ENCODE results near the gene ELF5.

Gene ELF5

DNA sequence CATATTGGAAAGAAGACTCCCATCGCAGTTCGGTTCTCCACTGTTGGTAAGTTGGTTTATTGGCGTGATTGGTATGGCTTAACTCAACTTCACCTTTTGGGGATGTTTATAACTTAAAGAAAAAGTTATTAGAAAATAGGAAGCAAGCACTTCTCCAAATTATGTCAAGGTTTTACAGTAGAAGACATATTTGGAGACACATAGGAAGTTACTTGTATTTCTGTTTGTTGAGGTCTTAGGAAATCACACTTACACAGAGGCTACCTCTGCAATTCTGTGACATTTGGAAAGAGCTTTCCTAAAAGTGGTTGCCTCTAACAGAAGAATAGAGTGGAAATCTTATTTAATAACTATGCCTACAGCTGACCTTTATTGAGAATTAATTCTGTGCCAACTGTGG, 62.5 kb downstream of the ELF5 start:
- TF ChIP-seq, protein P1, sequence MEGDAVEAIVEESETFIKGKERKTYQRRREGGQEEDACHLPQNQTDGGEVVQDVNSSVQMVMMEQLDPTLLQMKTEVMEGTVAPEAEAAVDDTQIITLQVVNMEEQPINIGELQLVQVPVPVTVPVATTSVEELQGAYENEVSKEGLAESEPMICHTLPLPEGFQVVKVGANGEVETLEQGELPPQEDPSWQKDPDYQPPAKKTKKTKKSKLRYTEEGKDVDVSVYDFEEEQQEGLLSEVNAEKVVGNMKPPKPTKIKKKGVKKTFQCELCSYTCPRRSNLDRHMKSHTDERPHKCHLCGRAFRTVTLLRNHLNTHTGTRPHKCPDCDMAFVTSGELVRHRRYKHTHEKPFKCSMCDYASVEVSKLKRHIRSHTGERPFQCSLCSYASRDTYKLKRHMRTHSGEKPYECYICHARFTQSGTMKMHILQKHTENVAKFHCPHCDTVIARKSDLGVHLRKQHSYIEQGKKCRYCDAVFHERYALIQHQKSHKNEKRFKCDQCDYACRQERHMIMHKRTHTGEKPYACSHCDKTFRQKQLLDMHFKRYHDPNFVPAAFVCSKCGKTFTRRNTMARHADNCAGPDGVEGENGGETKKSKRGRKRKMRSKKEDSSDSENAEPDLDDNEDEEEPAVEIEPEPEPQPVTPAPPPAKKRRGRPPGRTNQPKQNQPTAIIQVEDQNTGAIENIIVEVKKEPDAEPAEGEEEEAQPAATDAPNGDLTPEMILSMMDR (IDR thresholded peaks at IDR 0.05; ENCODE audit: low read length, missing control alignments) = no peak
- DNase-seq (ENCODE audit: low read depth) = no peak
- H3K4me3 ChIP-seq (replicated peaks; ENCODE audit: low read depth, low read length) = no peak overlapping the region

DNA sequence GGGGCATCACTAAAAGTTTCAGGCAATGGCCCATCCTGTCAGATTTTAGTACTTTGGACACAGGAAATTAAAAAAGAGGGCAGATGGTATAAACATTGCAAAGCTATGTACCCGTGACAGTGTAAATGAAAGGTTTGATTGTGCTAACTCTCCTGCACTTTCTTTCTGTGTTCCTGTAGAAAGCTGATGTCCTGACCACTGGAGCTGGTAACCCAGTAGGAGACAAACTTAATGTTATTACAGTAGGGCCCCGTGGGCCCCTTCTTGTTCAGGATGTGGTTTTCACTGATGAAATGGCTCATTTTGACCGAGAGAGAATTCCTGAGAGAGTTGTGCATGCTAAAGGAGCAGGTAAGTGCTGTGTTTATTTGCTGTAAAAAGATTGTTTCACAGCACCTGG, 64.6 kb downstream of the ELF5 start:
- no peak overlapping the region for H3K4me3 ChIP-seq (replicated peaks; ENCODE audit: low read depth, low read length)
- TF ChIP-seq, protein P1 (IDR thresholded peaks at IDR 0.05; ENCODE audit: low read length, missing control alignments) = no peak
- DNase-seq (ENCODE audit: low read depth) = no peak

DNA sequence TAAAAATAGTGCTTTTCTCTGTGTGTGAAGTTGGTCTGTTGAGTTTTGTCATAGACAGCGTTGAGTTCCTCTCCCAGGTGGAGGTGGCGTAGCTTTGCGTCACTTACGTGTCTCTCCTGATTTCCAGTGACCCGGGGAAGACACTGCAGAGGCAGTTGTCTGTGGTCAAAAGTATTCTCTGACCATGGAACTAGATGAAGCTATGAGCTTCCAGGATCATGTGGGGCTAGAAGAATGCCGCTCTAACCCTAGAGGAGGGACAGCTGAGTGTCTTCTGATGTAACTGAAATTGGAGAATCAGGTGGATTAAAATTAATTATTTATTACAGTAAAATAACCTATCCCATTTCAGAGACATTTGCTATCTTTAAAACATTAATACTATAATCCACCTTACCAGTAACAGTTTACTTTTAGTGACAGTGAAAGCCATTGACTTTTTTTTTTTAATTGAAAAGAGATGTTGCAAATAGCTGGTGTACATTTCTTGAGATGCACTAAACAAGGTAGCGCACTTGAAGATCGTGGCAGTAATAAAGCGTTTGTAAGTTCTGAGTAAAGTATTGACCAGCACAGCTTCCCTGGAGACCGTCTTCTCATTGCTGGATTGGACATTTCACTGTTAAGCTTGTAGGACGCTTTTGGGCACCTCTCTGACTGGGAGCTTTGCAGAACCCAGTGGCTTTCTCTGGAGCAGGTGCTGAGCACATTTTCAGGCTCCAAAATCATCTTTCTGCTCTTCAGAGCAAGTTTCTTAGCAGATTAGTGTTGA, 65.2 kb downstream of the ELF5 start:
- TF ChIP-seq, protein P1 (IDR thresholded peaks at IDR 0.05; ENCODE audit: low read length, missing control alignments) = no peak
- no peak for DNase-seq (ENCODE audit: low read depth)

DNA sequence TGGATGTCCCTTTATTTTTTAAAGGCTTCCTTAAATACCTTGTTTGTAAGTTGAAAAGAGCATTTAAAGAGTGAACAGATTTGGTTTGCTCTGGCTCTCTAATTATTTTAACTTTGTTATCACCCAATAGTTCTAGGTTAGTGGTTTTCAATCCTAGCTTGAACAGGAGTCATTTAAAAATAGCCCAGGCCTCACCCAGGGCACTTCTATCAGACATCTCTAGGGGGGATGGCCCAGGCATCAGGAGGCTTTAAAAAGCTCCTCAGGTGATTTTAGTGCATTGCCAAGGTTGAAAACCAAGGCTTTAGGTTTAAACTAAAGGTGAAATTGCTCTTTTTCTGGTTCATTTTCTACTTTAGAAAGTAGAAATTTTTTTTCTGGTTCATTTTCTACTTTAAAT, 66.5 kb downstream of the ELF5 start:
- TF ChIP-seq, protein P1 (IDR thresholded peaks at IDR 0.05; ENCODE audit: low read length, missing control alignments) = no peak
- no peak overlapping the region for H3K4me3 ChIP-seq (replicated peaks; ENCODE audit: low read depth, low read length)
- DNase-seq (ENCODE audit: low read depth) = no peak

More for the DNA sequence above, 65.2 kb downstream of the ELF5 start:
- H3K4me3 ChIP-seq (replicated peaks; ENCODE audit: low read depth, low read length) = no peak overlapping the region

DNA sequence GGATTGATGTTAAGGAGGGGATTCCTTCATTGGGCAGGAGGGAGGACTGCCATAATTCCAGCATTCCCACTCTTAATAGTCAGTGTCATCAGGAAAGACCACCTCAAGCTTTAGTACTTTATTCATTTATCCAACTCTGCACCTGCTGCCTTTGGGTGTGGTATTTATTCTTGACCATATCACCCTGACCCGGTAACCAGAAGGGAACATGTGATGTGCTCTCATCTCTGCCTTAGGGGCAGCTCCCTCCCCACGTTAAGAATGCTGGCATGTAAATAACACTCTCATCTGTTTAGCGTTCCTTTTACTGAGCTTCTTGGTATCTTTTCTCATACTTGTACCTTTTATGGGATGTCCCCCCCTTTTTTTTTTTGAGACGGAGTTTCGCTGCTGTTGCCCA, 67.2 kb downstream of the ELF5 start:
- no peak for DNase-seq (ENCODE audit: low read depth)
- TF ChIP-seq, protein P1 (IDR thresholded peaks at IDR 0.05; ENCODE audit: low read length, missing control alignments) = no peak
- no peak overlapping the region for H3K4me3 ChIP-seq (replicated peaks; ENCODE audit: low read depth, low read length)

DNA sequence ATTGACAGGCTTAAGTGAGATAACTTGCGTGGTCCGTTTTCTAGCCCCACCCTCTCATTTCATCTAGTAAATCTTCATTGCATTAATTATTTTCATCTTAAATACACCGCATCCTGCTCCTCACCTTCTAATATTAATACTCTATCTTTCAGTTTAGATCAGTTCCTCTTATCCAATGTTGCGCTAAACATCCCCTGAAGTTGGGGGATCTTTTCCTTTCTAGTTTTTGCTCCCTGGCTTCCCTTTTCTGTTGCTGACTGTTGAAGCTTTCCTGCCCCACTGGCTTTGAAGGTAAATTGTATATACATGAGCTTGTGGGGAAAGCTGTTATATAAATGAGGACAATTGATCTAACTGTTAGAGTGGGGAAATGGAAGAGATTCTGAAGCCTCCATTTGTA, 67.6 kb downstream of the ELF5 start:
- no peak for DNase-seq (ENCODE audit: low read depth)
- no peak overlapping the region for H3K4me3 ChIP-seq (replicated peaks; ENCODE audit: low read depth, low read length)
- TF ChIP-seq, protein P1 (IDR thresholded peaks at IDR 0.05; ENCODE audit: low read length, missing control alignments) = no peak

DNA sequence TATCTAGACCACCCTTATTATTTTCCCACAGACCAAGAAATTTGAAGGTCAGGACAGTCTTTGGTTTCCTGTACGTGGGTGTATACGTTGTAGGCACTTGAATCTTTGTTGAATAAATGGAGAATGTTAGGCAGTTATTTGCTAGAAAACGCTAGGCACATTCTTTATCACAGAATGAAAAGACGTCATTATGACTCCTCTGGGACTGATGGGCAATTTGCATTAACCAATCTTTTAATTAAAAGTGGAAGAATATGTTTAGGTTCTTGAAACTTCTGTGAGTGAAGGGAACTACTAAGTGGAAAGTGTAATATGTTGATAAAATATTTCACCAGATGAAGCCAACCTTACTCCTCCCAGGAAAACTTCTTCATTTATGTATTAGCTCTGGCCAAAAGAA, 69.2 kb downstream of the ELF5 start:
- H3K4me3 ChIP-seq (replicated peaks; ENCODE audit: low read depth, low read length) = no peak overlapping the region
- TF ChIP-seq, protein P1 (IDR thresholded peaks at IDR 0.05; ENCODE audit: low read length, missing control alignments) = no peak
- DNase-seq (ENCODE audit: low read depth) = no peak
